Caki2 (cell line): ENCODE measurements around the gene THAP3. TPM values are rescaled to one million over a fixed set of nuclear protein-coding genes. Genes with fewer than 3 reads are reported as not detected.
A peak's percentile ranks its signal among the peaks of the same experiment; 100 is the strongest.
"Not testable (repeated sequence)": the region's sequence is repeated elsewhere in the genome, so short reads cannot be mapped to it uniquely, and the experiment has no call there.

Experiments
- DNase-seq: peaks from one replicate; pipeline ENCODE4 v3.0.0-alpha.2; 2015; ENCODE audit warnings: low read depth
- in situ Hi-C: cut with HindIII; loops from 2 replicates; pipeline ENCODE4 v1.10.0; 2016; ENCODE audit warnings: low sequenced_read_pairs, low pct_unique_long_range_greater_than_20kb, mixed read lengths
- total RNA-seq: library from RNA; depleted of rRNA; stranded (reverse); fragments of >200 nt; shearing (Covaris generic); gene quantifications from 2 replicates; pipeline ENCODE4 v1.2.3, GENCODE V29; 2014; ENCODE audit warnings: low replicate concordance

Gene THAP3
- total RNA-seq, 1 experiment from 2014 or later = 32.9 TPM

DNA sequence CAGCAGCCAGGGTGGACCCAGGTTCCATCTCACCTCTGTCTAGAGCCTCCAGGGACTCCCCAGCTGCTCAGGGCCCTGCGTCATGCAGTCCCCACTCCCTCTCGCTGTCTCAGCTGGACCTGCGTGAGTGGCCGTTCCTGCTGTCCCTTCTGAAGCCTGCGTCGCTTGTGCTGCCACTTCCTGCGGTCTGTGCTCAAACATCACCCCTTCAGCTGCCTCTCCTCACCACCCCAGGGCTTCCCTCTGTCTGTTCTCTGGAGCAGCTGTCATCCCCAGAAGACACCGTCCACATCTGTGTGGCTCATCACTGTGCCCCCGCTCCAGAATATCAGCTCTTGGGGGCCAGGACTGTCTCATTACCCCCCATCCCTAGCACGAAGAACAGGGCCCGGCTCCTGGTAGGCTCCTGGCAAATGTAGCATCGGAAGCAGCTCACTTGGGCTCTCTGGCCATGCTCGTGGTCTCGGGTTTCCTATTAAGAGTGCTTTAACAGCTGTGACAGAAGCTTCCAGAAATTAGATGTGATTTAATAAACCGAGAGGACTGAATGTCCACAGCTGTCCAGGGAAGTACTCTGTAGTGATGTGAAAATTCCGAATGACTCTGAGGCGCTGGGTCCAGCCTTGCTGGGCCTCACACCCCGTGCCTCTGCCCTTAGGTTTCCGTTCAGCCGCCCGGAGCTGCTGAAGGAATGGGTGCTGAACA lies 3.3 kb downstream of the THAP3 start:
- in situ Hi-C loops = no loop called here
- no peak for DNase-seq

DNA sequence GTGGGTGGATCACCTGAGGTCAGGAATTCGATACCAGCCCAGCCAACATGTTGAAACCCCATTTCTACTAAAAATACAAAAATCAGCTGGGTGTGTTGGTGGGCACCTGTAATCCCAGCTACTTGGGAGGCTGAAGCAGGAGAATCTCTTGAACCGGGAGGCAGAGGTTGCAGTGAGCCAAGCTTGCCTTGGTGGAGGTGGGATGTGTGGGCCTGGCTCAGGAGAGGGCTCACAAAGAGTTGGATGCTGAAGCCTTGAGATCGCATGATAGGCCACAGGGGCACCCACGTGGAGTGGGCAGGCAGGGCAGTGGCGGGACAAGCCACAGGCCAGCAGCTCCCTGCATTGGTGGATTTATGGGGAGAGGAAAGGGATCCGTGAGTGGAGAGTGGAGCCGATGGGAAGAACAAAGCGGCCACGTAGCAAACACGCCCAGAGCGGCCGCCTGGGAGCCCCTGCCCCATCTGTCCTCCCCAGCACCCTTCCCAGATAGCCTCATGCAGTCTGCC lies 4.4 kb downstream of the THAP3 start:
- in situ Hi-C loops = no loop called here
- no peak for DNase-seq

DNA sequence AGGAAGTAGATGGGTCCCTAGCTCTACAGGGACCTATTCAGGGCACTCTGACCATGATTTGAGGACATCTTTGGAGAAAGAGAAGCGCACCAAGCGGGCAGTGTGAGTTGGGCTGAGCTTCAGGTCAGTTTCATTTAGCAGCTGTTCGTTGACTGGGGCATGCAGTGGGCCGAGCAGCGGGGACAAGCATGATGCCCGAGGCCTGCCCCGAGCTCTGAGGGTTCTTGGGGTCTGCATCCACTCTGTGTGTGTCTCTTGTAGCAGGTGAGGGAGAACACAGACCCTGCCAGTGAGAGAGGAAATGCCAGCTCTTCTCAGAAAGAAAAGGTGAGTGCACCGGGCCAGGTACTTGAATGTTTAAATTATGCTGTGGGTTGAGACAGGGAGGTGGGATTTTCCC lies 5.4 kb downstream of the THAP3 start:
- in situ Hi-C loops = no loop called here
- no peak for DNase-seq

DNA sequence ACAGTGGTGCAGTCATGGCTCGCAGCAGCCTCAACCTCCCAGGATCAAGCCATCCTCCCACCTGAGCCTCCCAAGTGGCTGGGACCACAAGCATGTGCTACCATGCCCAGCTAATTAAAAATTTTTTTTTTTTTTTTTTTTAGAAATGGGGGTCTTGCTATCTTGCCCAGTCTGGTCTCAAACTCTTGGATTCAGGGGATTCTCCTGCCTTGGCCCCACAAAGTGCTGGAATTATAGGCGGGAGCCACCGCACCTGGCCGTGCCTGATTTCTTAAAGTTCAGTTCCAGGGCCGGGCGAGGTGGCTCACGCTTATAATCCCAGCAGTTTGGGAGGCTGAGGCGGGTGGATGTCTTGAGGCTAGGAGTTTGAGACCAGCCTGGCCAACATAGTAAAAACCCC lies 6.4 kb downstream of the THAP3 start:
- no peak for DNase-seq
- in situ Hi-C loops = no loop called here

DNA sequence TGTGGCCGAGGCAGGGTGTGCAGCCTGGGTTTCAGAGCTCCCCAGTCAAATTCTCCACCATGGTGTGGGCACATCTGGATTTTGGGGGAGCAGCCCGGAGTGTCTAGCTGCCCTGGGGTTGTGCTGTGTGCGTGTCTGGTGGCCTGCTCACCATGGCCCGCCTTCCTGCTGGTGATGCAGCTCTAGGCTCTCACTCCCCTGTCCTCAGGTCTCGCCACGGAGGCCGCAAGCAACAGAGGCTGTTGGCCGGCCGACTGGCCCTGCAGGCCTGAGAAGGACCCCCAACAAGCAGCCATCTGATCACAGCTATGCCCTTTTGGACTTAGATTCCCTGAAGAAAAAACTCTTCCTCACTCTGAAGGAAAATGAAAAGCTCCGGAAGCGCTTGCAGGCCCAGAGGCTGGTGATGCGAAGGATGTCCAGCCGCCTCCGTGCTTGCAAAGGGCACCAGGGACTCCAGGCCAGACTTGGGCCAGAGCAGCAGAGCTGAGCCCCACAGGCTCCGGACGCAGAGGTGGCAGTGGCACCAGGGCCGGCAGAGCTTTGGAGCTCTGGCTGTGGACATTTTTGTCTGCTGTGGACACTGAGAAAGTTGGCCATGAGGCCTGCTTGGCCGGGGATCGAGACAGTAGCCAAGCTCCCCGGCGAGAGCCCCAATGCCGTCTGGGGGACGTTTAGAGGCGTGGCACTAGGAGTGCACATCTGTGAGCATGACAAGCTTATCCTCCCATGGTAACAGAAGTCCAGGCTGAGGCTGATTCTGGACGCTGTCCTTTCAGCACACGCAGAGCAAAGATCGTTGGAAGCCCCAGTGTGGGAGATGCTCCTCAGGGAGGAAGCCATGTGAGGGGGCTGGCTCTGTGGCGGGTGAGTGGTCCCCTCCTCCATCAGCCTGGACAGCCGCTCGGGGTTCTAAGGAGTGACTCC lies 8.2 kb downstream of the THAP3 start:
- DNase-seq = no peak
- in situ Hi-C loops = no loop called here

DNA sequence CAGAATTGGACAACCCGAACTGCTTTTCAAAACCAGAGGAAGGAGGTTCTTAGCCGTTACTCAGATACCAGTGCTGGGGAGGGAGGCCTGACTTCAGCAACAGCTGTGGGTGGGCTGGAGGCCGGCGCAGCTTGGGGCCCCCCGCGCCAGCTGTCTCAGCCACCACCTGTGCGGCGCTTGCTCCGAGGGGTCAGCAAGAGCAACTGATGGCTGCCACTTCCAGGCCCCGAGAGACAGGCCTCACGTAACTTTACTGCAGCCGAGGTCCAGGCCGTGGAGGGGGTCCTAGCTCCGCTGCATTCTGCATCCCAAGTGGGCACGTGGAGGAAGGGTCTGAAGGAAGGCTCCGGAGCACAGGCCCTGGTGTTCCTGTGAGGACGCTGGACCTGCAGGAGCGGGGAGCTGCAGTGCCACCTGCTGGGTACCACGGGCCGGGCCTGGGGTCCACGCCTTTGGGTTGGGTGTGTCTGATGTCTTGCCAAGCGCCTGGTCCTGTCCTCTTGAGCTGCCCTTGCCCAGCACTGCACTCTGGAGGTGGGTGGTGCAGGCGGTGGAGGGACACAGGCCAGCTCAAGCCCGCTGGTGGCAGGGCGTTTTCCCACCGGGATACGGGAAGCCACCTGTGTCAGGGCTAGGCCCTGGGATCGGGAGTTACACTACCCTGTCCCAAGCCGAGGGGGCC lies 9.8 kb downstream of the THAP3 start:
- peak; percentile 27 for DNase-seq
- in situ Hi-C loops = no loop called here

DNA sequence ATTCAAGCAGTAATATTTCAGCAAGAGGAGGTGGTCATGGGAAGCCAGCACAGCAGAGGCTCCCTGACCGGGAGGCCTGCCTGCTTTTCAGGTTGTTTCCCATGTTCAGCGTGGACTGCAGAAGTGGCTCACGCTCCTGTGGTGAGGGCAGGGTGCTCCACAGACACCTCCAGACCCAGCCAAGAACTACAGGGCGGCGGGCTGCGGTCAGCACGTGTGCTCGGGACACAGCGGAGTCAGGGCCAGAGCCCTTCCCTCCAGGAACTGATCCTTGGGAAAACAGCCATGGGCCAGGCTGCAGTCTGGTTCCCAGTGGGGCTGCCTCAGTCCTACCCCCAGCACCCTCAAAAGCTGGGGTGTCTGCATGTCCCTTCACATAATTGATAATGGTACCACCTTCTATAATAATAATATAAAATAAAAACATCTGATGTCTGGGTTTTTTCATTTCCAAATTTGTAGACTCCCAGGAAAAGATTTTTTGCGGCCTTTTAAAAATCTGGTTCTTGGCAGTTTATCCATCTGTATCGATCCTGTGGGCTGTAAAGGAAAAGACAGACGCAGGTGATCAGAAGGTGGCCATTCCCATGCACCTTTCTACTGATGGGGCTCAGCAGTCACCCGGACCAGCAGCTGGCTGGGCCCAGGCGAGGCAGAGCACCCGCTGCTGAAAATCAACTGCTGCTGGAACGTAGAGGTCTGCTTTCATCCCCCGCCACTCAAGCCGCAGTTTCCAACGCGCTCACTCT lies 10.7 kb downstream of the THAP3 start:
- in situ Hi-C loops = no loop called here

DNA sequence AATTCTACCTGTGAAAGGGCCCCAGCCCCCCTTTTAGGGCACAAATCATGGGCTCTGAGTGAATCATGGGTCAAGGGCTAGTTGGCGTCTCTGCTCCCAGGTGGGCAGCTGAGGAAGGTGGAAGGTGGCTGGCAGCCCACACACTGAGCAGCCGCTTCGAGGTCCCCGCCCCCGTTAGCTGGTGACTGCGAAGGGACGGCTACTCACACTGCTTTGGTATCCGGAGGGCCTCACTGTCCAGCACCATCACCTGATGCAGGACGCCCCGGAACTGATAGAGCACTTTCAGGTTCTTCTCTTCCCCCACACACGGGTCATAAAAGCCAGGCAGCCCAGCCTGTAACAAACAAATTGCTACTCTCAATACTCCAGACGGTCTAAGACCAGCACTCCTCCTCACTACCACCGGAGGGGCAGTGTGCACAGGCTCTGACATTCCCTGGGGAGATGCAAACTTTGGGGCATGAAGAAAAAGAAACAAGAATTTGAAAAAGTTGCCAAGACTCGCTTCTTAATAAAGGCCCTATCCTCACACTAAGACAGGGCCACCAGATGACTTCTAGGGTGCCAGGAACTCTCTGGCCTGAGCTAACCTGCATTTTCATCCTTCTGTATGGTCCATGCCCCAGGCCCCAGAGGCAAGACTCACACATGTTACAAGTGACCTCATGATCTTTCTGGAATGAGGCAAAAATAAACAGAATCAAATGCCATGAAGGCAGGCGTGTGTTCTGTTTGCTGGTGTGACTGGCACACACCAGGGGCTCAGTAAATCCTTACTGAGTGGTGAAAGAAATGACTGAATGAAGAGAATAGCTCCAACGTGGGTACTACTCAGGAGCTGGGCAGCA lies 11.5 kb downstream of the THAP3 start:
- in situ Hi-C loops = no loop called here
- DNase-seq = no peak

More for the DNA sequence above, 10.7 kb downstream of the THAP3 start:
- no peak for DNase-seq

DNA sequence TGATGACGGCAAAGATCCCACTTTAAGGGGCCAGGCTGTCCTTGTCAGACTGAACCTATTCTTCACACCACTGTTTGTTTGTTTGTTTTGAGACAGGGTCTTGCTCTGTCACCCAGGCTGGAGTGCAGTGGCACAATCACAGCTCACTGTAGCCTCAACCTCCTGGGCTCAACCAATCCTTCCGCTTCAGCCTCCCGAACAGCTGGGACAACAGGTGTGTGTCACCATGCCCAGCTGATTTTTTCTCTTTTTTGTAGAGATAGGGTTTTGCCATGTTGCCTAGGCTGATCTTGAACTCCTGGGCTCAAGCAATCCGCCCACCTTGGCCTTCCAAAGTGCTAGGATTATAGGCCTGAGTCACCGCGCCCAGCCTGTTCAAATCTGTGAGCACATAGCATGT lies 12.1 kb downstream of the THAP3 start:
- in situ Hi-C loops = not testable (repeated sequence)

DNA sequence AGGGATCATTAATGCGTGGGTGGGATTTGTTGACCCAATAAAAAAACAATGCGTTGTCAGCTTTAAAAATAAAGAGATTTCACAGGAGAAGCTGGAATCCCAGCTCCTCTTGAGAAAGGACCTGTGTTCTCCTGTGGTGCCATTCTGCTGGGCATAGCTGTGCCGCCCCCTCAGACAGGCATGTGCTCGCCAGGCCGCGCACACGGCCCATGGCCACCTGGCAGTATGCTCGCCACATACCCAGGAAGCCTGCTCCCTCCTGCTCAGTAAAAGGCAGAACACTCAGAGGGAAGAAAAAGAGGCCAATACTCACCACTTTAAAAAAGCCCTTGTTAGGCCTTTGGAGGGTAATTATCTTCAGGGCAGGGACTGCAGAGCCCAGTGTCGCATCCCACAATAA lies 13.1 kb downstream of the THAP3 start:
- in situ Hi-C loops = no loop called here
- no peak for DNase-seq

More for the DNA sequence above, 12.1 kb downstream of the THAP3 start:
- DNase-seq = not testable (repeated sequence)

DNA sequence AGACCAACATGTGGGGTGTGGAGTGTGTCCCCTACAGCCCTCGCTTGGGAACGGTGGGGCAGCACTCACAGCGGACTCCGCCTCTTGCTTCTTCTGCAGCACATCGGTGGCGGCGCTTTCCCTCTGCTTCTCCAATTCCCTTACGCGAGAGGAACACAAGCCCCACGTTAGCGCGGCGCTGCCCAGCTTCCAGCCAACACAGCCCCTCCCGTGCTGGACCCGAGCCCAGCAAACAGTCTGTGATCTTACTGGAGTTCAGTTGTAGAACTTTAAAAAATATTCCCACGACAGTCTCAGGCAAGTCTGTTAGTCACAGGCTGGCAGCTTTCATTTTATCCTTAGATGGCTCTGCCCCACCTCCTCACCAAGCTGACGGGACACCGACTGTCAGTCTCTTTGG lies 13.6 kb downstream of the THAP3 start:
- no peak for DNase-seq
- in situ Hi-C loops = no loop called here

DNA sequence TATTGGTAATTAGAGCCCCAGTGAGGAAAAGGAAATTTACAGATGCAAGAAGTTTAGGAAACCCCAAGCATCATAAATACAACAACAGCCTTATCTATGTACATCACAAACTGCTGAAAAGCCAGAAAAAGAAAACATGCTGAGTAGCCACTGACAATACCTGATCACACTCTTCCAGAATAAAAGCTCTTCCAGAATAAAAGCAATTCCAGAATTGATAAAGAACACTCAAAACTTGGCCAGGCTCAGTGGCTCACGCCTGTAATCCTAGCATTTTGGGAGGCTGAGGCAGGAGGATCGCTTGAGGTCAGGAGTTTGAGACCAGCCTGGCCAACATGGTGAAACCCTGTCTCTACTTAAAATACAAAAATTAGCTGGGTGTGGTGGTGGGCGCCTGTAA lies 16.2 kb downstream of the THAP3 start:
- DNase-seq, in situ Hi-C loops: not testable (repeated sequence)

DNA sequence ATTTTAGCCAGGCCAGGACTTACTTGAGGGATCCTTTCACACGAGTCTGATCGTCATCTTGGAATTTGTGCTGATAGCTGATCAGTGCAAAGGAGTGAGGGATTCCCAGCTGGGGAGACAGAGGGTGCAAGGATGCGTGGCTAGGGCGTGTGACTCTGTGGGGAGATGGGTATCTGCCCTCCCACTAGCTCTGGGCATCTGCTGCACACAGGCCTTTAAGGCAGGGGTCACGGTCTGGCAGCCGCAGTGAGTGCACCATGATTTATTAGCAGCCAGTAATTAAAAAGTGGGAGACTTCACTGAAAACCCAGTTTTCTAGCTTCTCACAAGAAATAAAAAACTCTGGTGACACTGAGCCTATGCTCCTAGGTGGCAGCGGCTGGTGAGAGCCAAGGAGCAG lies 20.4 kb downstream of the THAP3 start:
- in situ Hi-C loops = no loop called here
- no peak for DNase-seq

DNA sequence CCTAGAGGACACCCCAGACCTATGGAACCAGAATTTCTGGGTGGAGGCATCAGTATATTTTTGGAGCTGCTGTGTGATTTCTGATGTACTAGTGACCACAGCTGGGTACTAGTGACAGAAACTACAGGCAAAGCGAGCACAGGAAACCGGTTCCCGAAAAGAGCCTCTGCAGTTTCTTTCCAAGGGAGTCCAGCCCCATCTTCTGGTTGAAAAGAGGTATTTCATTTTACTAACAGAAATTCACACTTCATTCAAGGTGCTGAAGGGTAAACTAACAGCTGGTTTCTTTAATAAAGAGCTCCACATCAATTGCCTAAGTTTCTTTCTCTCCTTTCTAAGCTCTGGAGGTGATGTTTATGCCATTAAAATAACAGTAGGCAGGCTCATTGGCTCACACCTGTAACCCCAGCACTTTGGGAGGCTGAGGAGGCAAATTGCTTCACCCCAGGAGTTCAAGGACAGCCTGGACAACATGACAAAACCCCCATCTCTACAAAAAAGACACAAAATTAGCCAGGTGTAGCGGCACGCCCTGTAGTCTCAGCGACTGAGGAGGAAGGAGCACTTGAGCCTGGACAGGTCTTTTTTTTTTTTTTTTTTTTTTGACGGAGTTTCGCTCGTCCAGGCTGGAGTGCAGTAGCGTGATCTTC lies 22.0 kb downstream of the THAP3 start:
- in situ Hi-C loops = no loop called here
- peak; percentile 36 for DNase-seq

DNA sequence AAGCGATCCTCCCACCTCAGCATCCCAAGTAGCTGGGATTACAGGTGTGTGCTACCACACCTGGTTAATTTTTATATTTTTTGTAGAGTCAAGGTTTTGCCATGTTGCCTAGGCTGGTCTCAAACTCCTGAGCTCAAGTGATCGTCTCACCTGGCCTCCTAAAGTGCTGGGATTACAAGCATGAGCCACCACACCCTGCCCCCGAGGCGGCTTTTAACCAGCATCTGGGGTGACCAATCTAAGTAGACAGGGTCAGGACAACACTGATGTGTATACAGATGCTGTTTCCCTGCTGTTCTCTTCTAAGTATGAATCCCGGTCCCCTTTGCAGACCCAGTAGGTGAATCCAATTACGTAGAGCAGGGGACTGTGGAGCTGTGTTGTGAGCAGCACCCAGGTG lies 23.9 kb downstream of the THAP3 start:
- no peak for DNase-seq
- in situ Hi-C loops = no loop called here

DNA sequence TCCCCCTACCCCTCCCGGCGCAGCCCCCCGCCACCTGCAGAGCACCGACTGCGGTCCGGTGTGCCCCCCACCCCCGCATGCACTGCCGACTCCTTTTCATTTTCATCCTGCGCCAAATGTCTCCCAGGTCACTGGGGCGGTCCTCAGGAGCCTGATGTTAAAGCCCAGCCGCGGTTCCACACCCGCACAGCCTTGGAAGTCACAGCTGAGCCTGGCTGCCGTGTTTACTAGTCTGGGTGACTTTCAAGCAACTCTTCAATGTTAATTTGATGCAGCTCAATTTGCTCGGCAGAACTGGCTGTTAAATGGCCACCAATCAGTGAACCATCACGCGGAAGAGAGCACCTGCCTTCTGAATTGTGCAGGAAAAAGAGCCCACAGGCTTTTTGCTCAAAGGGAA lies 27.2 kb downstream of the THAP3 start:
- in situ Hi-C loops = no loop called here
- no peak for DNase-seq

DNA sequence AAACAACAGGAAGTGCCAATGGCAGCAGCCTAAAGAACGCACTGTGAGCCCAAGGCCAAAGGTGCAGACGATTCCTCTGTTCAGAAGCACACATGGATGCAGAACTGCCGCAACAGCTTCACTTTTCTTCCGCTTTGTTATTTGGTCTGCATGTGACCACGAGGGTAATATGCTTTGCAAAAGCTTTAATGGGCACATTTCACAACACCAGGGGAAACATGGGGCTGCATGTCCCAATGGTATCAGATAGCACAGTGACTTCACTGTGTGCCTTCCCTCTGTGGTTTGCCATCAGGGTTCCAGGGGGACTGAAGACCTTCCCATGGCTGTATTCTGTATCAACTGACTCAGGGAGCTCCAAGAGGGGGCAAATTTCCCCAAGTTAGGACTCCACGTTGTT lies 28.3 kb downstream of the THAP3 start:
- in situ Hi-C loops = no loop called here
- no peak for DNase-seq
